Mammary epithelial cell (primary cell): ENCODE data around the gene SCARB1.

Experiments
- CTCF ChIP-seq, 2 donors: IDR thresholded peaks in 1 of 2; conservative IDR thresholded peaks in 1 of 2; 2 replicates each; pipeline ENCODE4 v1.5.1; 2011 to 2012; ENCODE audit warnings: inconsistent platforms in 2 of 2, low read length in 2 of 2, mild to moderate bottlenecking in 2 of 2, control low read depth in 1 of 2, low read depth in 1 of 2; ENCODE audit not compliant: insufficient read depth in 1 of 2; ENCODE audit errors: extremely low read depth in 1 of 2
- EZH2 ChIP-seq: IDR thresholded peaks from 2 replicates; pipeline ENCODE4 v1.6.1; 2012; ENCODE audit warnings: low read length, inconsistent platforms, borderline replicate concordance

DNA sequence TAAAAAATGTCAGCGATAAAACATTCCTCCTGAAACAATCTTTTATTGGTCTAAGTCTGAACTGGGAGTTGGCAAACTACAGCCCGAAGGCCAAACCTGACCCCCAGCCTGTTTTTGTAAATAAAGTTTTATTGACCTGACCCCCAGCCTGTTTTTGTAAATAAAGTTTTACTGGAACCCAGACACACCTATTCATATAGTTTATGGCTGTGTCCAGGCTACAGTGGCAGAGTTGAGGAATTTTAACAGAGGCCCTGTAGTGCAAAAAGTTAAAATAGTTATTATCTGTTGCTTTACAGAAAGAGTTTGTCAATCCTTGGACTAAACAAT, 12.1 kb upstream of the SCARB1 start:
- TF ChIP-seq CTCF (conservative IDR thresholded peaks at IDR 0.05 in 1 of 2, IDR thresholded peaks at IDR 0.05 in 1 of 2; ENCODE audit: extremely low read depth in 1 of 2, insufficient read depth in 1 of 2, low read depth in 1 of 2, low read length in 2 of 2): no peak
- TF ChIP-seq EZH2: no peak
